Tibial nerve (tissue), 4 donors: ENCODE data around the gene RAB40A.

Experiments
- CTCF ChIP-seq, 5 experiments: fragments of 200-600 bp in 3 of 5; fragments of 450-650 bp in 2 of 5; sonication (generic) in 3 of 5; IDR thresholded peaks; one replicate each; pipeline ENCODE4 v1.5.1; 2016 to 2019; ENCODE audit warnings: antibody characterized with exemption in 5 of 5, mild to moderate bottlenecking in 3 of 5, moderate library complexity in 2 of 5
- EP300 ChIP-seq, 2 donors: sonication (generic); formaldehyde crosslinking; IDR thresholded peaks; one replicate each; pipeline ENCODE4 v1.6.1; 2017; ENCODE audit warnings: antibody characterized with exemption in 2 of 2, mild to moderate bottlenecking in 1 of 2
- POLR2A ChIP-seq, 2 donors: fragments of 450-650 bp; IDR thresholded peaks; one replicate each; pipeline ENCODE4 v1.6.1; 2017; ENCODE audit warnings: antibody characterized with exemption in 2 of 2, mild to moderate bottlenecking in 2 of 2, moderate library complexity in 2 of 2

GRCh38 chrX:103550415-103551051, 31.2 kb upstream of the RAB40A start:
- no peak for TF ChIP-seq CTCF (IDR thresholded peaks at IDR 0.05)
- no peak for TF ChIP-seq EP300 (IDR thresholded peaks at IDR 0.05)
- TF ChIP-seq POLR2A (IDR thresholded peaks at IDR 0.05), result no peak
